NCI-H1417 (cell line): ENCODE results near the gene BCL2.

Source experiments
- DNase-seq, 3 experiments: peaks; one replicate each; lab custom pipeline; 2025; lab: John Stamatoyannopoulos, UW

BCL2 gene

DNA sequence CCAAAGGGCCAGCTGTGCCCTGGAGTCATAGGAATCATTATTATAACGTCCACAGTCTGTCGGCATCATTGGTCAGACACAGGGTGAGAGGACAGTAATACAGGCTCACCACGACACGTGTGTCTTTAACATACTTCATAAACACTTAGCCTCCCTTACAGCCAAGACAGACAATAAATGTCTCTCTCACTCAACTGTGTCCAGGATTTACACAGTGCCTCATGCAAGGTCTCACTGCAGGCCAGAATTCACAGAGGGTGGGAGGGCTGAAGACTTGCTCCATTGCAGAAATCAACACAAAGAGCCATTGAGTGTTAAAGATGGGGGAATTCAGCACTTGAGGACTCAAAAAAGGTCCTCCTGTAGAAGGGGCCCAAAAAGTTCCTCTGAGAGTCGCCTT, 210.5 kb downstream of the BCL2 start:
- no peak for DNase-seq

DNA sequence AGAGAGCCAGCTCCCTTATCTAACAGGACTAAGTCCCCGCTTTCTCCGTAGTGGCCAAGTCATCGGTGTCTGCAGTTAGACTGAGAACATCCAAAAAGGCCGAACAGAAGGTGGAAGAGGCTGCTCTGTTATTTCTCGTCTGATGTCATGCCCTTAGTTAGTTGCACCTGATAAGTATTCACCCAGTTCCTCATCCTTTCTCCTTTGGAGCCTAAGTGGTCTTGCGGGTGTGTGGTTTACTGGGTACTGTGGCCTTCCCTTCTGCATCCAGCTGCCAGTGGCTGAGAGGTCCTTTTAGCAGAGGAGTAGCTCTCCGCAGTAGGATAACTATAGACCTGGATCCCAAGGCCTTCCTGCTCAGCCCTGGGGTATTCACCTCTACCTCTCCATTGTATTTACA, 211.6 kb downstream of the BCL2 start:
- peak in 1 of 3 experiments; percentile 61 for DNase-seq

DNA sequence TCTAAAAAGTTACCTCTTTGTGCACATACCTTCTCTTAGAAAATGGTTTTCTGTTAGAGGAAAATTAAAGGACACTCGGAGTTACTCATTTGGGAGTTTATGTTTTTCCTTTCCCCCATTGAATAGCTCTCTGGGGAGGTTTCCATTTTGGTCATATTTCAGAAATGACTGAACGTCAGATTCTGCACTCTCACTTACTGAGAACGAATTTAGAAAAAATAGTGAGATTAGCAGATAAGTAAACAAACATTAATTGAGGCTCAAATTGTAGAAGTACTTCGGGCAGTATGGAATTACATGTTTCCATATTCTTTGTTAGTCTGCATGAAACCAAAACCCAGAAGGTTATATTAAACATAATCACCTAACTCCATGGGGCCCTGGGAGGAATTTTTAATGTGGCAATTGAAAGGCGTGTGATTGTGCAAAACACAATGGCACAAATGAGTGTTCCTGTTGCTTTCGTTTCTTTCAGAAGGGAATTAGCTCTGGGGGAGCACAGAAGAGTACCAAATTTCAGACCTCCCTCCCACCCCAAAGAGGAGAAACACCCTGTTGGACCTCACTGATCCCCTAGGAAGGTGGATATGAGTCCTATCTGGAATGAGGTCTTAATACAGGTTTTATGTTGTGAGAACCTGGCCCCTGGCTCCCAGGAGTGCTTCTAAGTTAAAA, 212.3 kb downstream of the BCL2 start:
- peak in 2 of 3 experiments; percentile 64 to 87 for DNase-seq

DNA sequence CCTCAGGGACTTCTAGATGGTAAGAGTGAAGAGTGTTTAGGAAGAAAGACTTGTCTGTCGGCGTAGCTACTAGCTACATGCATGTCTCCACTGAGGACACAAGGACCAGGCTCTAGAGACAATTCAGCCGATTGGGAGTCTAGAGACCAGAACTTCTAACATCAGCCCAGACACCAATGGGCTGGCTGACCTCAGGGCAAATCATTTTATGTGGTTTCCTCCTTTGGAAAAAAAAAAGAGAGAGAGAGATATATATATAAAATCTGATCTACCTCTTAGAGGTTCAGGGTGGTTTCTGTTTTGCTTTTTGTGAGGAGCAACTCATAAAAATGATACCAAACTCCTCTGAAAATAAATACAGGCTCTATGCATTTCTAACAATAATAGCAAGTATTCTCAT, 212.8 kb downstream of the BCL2 start:
- peak in 1 of 3 experiments; percentile 46 for DNase-seq

DNA sequence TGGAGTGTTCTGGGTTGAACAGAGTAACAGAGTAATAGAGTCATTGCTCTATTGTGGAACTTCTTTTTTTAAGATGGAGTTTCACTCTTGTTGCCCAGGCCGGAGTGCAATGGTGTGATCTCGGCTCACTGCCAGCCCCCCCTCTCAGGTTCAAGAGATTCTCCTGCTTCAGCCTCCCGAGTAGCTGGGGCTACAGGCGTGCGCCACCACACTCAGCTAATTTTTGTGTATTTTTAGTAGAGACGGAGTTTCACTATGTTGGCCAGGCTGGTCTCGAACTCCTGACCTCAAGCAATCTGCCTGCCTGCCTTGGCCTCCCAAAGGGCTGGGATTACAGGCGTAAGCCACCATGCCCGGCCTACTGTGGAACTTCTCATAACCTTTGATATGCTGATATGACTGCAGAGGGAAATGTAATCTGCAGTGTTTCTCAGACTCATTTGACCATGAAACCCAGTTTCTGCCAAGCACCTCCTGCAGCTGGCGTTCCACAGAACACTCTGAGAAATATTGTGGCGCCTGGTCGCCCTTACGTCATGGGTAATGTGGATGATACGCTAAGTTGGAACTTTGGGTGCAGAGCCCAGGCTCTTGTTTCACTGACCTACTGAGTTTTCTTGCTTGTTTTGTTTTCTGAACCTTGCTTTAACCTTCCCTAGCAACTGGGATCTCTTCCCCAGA, 213.8 kb downstream of the BCL2 start:
- DNase-seq = no peak

DNA sequence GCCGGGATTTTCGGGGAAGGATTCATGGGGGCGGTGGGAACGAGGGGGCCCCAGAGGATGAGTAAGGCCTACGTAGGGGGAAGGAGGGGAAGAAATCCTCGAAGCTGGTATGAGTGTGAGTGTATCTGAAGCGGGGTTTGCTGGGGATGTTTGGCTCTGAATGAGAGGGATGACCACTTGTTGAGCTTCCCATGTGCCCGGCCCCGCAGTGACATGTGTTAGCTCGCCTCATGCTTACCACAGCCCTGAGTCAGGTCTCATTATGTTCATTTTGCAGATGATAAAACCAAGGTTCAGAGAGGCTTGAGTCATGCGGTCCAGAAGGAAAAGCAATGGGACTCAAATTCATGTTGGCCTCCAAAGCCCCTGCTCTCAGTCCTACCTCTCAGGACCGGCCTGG, 214.7 kb downstream of the BCL2 start:
- DNase-seq = no peak

DNA sequence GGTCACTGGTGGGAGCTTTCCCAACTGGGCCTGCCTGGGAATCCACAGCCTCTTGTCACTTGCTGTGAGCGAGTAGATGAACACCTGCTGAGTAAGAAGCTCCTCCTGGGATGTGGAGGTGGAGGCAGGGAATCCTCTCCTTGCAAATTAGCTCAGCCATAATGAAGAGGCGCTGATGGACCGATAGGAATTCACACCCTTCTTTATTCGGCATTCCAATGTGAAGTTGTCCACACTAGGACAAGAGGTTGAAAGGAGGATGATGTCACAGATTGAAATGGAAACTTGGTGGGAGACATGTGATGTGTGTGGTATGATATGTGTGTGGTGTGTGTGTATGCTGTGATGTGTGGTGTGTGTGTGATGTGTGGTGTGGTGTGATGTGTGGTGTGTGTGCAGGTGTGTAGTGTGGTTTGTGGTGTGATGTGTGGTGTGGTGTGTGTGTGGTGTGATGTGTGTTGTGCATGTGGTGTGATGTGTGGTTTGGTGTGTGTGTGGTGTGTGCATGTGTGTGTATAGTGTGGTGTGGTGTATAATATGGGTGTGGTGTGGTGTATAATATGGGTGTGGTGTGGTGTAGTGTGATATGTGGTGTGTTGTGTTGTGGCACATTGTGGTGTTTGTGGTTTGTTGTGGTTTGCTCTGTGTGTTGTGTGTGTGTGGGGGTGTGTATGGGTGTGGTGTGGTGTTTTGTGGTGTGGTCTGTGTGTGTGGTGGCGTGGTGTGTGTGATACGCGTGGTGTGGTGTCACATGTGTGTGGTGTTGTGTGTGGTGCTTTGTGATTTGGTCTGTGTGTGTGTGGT, 216.4 kb downstream of the BCL2 start:
- DNase-seq = no peak

DNA sequence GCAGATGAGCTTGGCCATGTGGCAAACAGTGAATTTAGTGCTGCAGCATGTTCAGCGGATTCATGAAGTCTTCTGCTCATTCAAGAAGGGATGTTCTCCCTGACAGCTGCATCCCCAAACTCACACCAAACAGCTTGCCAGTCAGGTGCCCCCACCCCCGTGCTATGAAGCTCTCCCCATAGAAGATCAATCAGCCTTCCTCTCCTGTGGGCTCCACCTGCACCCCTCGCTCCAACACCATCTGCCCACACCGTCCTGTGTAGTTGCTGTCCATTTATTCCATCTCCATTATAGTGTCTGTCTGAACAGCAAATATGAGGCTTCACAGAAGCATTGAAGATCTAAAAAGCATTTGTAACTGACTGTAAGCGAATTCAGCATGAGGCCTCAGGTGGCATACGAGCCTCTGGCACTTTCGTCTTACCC, 218.9 kb downstream of the BCL2 start:
- no peak for DNase-seq

DNA sequence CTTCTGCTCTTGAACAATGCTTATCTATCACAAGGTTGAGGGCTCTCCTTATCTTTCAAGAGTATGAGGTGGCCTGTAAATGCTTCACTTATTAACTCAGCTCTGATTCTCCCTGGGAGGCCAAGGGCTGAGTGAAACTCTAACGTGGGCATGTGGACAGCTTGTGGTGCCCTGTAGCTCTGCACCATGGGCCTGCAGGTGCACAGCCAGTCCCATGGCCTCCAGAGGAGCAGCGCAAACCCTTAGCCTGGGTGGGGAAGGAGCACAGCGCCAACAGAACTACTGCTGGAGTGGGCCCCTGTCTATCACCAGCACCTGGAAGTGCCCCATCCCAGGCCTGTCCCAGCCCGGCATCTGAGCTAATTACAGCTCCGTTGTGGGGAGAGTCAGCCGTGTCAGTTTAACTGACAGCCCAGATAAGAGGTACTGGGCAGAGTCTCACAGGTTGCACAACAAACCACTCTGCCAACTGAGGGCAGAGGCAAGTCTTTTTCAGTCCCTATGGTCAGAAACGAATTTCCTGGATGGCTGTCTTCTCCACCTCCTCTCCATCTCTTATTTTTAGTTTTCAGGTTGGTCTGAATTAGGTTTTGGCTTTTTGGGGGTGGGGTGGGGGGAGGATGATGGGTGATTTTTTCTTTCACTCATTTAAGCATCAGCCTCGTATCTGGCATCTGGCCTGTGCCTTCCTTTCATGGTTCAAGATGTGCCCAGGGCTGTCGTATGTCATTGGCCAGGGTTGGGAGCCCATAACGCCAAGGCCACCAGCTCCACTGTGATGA, 219.5 kb downstream of the BCL2 start:
- DNase-seq = no peak

DNA sequence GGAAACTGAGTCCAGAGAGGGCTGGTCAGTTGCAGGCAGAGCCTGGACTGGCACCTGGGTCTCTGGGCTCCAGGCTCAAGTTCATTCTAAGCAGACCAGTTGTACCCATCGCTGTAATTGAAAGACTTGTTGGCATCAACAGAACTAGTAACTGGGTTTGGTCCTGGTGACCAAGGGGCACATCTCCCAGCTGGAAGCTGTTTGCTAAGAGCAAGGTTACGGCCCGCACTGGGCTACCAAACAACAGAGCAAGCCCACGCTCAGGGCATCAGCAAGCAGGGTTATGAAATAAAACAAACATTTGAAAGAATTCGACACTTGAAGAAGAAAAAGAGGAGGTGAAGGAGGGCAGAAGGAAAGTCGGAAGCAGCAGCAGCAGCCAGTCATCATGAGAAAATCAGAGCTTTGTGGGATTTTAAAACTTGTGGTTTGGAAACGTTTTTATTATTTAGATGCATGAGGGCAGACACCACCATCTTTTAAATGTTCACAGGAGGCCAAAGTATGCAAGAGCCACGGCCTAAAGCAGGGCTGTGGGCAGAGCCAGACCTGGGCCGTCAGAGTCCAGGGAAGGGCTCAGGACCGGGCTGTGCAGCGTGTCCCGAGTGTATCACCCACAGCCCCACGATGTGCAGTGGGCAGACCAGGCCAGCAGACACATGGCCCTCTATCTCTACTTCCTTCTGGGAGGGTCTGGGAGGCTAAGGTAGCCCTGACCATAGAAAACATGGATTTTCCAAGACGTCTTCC, 220.3 kb downstream of the BCL2 start:
- DNase-seq = no peak

DNA sequence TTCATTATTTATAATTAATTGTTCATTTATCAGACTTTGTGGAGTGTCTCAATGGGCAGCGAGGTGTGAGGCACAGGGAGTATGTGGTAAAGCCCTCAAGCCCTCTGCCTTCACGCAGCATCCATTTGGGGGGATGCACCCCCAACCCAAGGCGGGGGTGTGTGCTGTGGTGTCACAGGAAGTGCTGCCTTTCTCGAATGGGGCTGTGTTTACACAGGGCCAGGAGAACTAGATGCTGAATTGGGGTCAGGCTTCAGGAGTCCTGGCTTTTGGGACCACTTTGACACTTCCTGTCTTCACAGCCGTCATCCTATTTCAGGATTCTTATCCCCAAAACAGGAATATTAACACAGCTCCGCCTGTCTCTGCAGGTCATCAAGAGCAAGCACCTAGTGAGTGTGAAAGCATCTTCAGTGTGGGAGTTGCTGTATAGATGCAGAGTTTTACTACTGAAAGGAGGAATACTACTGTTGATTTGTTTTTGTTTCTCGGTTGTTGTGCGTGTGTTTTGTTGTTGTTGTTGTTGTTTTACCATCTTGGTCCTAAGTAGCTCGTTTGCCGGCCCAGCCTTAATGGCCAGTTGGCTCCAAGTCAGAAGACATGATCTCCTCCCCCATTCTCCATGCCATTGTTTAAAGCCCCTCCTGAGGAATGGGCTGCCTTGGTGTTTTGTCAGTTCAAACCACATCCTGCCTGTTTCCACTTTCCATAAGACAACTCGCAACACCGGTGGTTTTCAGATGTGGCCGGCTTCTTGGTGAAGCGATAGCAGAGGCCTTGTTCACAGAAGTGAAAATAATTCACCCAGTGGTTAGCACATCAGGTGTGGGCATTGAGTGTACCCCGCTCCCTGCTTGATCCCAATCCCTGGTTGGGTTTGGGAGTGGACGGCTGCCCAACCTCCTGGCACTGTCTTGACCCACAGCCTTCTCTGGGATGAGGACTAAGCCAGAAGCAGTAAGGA, 221.3 kb downstream of the BCL2 start:
- no peak for DNase-seq

DNA sequence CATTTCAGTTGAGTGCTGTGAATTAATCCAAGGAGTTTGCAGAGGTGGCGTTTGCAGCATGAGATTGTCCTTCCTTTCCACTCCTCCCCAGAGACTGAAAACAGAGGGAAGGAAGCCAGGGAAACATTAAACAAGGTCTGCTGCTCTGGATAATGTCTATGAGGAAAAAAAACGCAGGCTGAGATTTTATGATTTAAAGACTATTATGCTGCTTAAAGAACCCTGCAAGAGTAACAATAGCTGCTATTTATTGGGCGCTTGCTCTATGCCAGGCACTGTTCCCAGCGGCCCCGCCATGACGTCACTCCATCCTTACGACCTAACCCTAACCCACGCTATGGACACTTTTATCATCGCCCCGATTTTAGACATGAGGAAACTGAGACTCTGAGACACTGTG, 222.4 kb downstream of the BCL2 start:
- no peak for DNase-seq

DNA sequence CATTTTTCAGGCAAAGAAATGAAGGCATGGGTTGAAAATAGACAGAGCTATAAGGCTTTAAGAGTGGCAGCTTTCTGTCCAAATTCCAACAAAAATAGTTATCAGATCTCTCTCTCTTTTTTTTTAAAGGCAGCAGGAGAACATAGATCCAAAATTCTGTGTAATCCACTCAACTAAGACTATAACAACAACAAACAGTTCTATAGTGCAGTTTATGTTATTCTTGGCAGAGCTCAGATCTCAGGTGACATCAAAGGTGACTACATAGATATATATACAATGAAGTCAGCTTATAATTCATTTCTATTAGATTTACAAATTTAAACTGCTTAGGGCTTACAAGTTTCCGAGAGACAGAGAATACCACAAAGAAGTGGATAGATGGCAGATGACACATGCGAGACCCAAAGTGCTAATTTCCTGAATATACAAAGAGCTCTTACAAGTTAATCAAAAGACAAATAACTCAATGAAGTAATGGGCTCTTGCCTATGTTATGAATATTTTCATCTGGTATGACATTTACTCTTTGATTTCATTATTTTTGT, 223.2 kb downstream of the BCL2 start:
- DNase-seq = no peak

DNA sequence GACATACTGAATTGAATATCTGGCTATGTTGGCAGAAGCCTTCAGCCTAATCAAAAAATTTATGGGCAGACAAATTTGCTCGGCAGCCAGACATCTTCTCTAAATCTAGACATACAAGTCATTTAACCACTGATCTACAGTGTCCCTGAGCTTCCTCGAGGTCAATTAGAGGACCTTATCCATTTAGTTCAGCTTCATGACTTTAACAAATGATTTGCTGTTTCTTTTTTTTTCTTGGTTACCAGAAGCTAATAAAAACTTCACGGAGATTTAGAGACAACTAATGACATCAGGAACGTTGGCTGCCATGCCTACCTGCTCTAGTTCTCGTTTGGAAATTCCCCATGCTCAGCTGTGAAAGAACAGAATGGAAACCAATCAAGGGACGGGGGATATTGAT, 223.8 kb downstream of the BCL2 start:
- no peak for DNase-seq

DNA sequence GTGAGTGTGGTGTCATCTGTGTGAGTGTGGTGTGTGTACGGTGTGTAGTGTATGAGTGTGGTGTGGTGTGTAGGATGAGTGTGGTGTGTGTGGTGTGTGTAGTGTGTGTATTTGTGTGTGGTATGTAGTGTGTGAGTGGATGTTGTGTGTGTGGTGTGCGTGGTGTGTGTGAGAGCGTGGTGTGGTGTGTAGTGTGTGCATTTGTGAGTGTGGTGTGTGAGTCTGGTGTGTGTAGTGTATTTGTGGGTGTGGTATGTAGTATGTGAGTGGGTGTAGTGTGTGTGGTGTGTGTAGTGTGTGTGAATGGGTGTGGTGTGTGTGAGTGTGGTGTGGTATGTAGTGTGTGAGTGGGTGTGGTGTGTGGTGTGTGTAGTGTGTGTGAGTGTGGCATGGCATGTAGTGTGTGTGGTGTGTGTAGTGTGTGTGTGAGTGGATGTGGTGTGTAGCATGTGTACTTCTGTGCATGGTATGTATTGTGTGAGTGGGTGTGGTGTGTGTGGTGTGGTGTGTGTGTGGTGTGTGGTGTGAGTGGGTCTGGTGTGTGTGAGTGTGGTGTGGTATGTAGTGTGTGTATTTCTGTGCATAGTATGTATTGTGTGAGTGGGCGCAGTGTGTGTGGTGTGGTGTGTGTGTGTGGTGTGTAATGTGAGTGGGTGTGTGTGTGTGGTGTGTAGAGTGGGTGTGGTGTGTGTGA, 227.8 kb downstream of the BCL2 start:
- DNase-seq = no peak

DNA sequence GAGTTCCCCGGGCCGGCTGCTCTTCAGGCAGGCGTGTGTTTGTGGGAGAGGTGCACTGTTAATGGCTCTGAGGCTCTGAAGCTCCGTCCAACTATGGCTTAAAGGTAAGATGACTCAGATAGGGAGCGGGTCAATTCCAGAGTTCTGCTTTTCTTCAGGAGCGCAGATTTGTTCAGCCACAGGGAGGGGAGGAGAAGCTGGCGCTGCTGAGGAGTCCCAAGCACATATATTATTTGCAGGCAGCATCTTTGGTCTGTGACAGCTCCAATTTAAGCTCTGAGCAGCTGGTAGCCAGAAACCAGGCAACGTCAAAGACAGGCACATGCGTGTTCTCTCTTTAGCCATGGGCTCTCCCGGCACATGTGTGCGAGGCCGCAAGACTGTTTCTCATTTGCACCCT, 229.2 kb downstream of the BCL2 start:
- DNase-seq = no peak

DNA sequence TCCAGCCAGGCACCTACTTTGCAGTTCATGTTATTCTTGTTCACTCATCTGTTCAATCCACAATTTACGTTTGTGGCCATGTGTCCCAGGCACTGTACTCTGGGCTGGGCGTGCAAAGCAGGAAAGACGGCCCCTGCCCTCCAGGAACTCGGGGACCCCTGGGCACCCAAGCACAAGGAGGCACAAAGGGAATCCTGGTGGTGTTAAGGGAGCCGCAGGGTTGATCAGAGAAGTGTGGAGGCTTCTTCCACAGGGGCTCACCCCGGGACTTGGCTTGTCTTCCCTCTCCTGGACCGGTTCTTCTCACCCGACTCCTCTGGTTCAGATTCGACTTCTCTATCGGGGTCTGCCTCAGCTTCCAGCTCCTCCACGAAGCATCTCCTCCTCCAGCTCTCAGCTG, 230.5 kb downstream of the BCL2 start:
- DNase-seq = no peak

DNA sequence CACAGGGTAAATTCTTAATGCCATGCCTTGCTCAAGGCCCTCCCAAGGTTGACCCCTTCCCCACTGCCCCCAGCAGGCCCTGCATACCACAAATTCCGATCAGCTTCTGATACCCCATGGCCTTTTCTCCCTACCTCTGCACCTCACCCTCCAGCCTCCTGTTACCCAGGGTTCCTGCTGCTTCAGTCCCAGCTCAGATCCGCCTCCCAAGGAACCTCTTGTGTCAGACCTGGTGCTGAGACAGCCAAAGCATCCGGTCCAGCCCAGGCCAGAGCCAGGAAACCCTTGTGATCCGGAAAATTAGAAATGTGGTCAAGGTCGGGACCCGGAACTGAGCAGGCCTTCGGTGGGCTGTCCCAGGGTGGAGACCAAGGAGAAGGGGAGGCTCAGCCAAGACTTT, 231.3 kb downstream of the BCL2 start:
- no peak for DNase-seq

DNA sequence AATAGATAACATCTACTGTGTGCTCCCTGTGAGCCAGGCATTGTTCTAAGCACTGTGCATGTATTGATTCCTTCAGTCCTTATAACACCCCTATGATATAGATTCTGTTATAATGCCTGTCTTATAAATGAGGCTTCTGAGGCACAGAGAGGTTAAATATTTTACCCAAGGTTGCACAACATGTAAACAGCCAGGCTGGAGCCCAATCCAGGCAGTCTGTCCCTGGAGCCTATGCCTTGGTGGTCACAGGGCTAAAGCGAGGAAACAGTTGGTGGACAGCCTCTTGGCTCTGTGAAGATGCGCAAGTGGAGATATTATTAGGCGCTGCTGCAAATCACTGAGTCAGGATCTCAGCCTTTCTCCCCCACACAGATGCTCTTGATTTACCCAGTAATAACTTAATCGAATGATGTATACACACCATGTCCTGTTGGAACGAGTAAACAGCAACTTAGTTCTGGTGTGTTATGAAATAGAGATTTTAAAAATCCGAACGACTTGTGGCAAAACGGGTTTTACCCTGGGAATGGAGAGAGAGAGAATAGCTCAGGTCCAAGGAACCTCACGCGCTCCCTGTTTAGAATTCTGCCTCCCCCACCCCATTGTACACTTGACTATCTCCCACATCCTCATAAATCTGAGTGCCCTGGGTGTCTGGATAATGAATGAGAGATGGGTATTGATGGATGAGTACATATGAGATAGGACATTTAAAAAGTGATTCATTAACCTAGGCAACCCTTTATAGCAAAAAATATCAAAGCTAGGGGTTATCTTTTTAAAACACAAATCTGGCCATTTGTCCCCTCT, 231.9 kb downstream of the BCL2 start:
- no peak for DNase-seq
